Renal cortical epithelial cell (primary cell): ENCODE results near the gene MAP4K4. TPM values are rescaled to one million over a fixed set of nuclear protein-coding genes. Genes with fewer than 3 reads are reported as not detected.
A peak's percentile ranks its signal among the peaks of the same experiment; 100 is the strongest.

Experiments
- DNase-seq: peaks from one replicate; pipeline ENCODE4 v3.0.0-alpha.2; 2011; ENCODE audit warnings: low read depth
- total RNA-seq: library from RNA; depleted of rRNA; stranded (reverse); fragments of >200 nt; gene quantifications from 2 replicates; pipeline ENCODE4 v1.2.3, GENCODE V29; 2014

MAP4K4 gene
- total RNA-seq, 1 donor from 2014 or later, result 120 TPM

- DNase-seq, result no peak
Measured at GRCh38 chr2:101692766-101693165, 4.7 kb upstream of the MAP4K4 start.

- no peak for DNase-seq
Measured at GRCh38 chr2:101693991-101694588, 3.4 kb upstream of the MAP4K4 start.

GRCh38 chr2:101696272-101697123, 1.0 kb upstream of the MAP4K4 start:
- no peak for DNase-seq

GRCh38 chr2:101698014-101698843, 722 bp downstream of the MAP4K4 start:
- DNase-seq, result no peak

- no peak for DNase-seq
Measured at GRCh38 chr2:101698844-101699754, 1.6 kb downstream of the MAP4K4 start.

GRCh38 chr2:101699755-101700461, 2.4 kb downstream of the MAP4K4 start:
- DNase-seq, result peak; percentile 48

GRCh38 chr2:101704046-101704466, 6.5 kb downstream of the MAP4K4 start:
- DNase-seq, result peak; percentile 72

- DNase-seq, result peak; percentile 39
Measured at GRCh38 chr2:101704816-101705578, 7.5 kb downstream of the MAP4K4 start.

- DNase-seq, result no peak
Measured at GRCh38 chr2:101706121-101706818, 8.8 kb downstream of the MAP4K4 start.

GRCh38 chr2:101706819-101707177, 9.3 kb downstream of the MAP4K4 start:
- DNase-seq, result no peak

- no peak for DNase-seq
Measured at GRCh38 chr2:101710036-101710435, 12.5 kb downstream of the MAP4K4 start.

GRCh38 chr2:101710471-101711318, 13.2 kb downstream of the MAP4K4 start:
- peak; percentile 46 for DNase-seq

- no peak for DNase-seq
Measured at GRCh38 chr2:101714118-101714517, 16.6 kb downstream of the MAP4K4 start.

GRCh38 chr2:101717071-101717845, 19.8 kb downstream of the MAP4K4 start:
- DNase-seq, result no peak

- DNase-seq, result no peak
Measured at GRCh38 chr2:101718479-101718878, 21.0 kb downstream of the MAP4K4 start.

- DNase-seq, result no peak
Measured at GRCh38 chr2:101718993-101719571, 21.6 kb downstream of the MAP4K4 start.

- DNase-seq, result no peak
Measured at GRCh38 chr2:101720732-101721131, 23.2 kb downstream of the MAP4K4 start.
